Natural killer cell (primary cell): ENCODE measurements around the gene HOOK1. TPM values are rescaled to one million over a fixed set of nuclear protein-coding genes. Genes with fewer than 3 reads are reported as not detected.

Experiments
- ATAC-seq, 3 donors: fragments of 150-1000 bp in 2 of 3; fragments of 200-7000 bp in 1 of 3; cut with Tn5 transposase; 1 replicate in 1 of 3; 2 replicates in 2 of 3; pipeline ENCODE4 v1.10.0; 2021; ENCODE audit warnings: mild to moderate bottlenecking in 2 of 3, moderate library complexity in 2 of 3
- DNase-seq, 2 donors: peaks; one replicate each; pipeline versions ENCODE4 v3.0.0 to v3.0.0-alpha.2; 2013 to 2021; ENCODE audit warnings: mixed read lengths in 1 of 2
- H3K27ac ChIP-seq: one replicate; pipeline ENCODE4 v1.5.1; 2013; ENCODE audit warnings: mild to moderate bottlenecking, low read length
- H3K27me3 ChIP-seq: one replicate; pipeline ENCODE4 v1.6.1; 2013; ENCODE audit warnings: low read length; ENCODE audit not compliant: control insufficient read depth, insufficient read depth
- H3K36me3 ChIP-seq: one replicate; pipeline ENCODE4 v1.6.1; 2013; ENCODE audit warnings: low read length; ENCODE audit not compliant: control insufficient read depth, insufficient read depth
- H3K4me1 ChIP-seq: one replicate; pipeline ENCODE4 v1.6.1; 2013; ENCODE audit warnings: low read length; ENCODE audit not compliant: control insufficient read depth, insufficient read depth
- H3K4me3 ChIP-seq: one replicate; pipeline ENCODE4 v1.5.1; 2013; ENCODE audit warnings: low read length
- H3K9me3 ChIP-seq: one replicate; pipeline ENCODE4 v1.6.1; 2013; ENCODE audit warnings: low read length; ENCODE audit not compliant: control insufficient read depth, insufficient read depth
- H3K27ac Mint-ChIP-seq, 2 donors: one replicate each; pipeline ENCODE4 v1.8.0; 2022; ENCODE audit warnings: mild to moderate bottlenecking in 2 of 2, mixed read lengths in 2 of 2, moderate library complexity in 1 of 2
- H3K27me3 Mint-ChIP-seq, 2 donors: one replicate each; pipeline ENCODE4 v1.8.0; 2022; ENCODE audit warnings: low read depth in 2 of 2, mixed read lengths in 2 of 2
- H3K36me3 Mint-ChIP-seq: one replicate; pipeline ENCODE4 v1.8.0; 2022; ENCODE audit warnings: mixed read lengths
- H3K4me1 Mint-ChIP-seq, 2 donors: one replicate each; pipeline ENCODE4 v1.8.0; 2022; ENCODE audit warnings: mixed read lengths in 2 of 2
- H3K4me3 Mint-ChIP-seq: one replicate; pipeline ENCODE4 v1.8.0; 2022; ENCODE audit warnings: mild to moderate bottlenecking, moderate library complexity, mixed read lengths
- H3K9me3 Mint-ChIP-seq, 2 donors: one replicate each; pipeline ENCODE4 v1.8.0; 2022; ENCODE audit warnings: mixed read lengths in 2 of 2
- CTCF ChIP-seq: fragments of 200-600 bp; IDR thresholded peaks from one replicate; pipeline ENCODE4 v1.8.0; 2022; ENCODE audit warnings: antibody characterized with exemption
- WGBS: methylation state at CpG from one replicate; pipeline ENCODE4 v1.1.7; 2013; ENCODE audit warnings: missing lambda C conversion rate; ENCODE audit not compliant: insufficient coverage; 5-methylcytosine and 5-hydroxymethylcytosine counted together
- intact Hi-C: fragments of 100-400 bp; cut with micrococcal nuclease; formaldehyde crosslinking; loops from one replicate; pipeline ENCODE4 v1.14.2; 2022
- total RNA-seq, 4 donors: library from RNA; stranded (reverse); fragments of 120-200 nt in 1 of 4; gene quantifications; one replicate each; pipeline versions ENCODE4 v1.2.3 to v1.2.4, GENCODE V29; 2013 to 2022

HOOK1 gene
- total RNA-seq, 3 donors from 2014 or later (not counting 1 experiment from before 2014, with no cell fraction given) = 2.6 to 3.9 (median 2.7) TPM

DNA sequence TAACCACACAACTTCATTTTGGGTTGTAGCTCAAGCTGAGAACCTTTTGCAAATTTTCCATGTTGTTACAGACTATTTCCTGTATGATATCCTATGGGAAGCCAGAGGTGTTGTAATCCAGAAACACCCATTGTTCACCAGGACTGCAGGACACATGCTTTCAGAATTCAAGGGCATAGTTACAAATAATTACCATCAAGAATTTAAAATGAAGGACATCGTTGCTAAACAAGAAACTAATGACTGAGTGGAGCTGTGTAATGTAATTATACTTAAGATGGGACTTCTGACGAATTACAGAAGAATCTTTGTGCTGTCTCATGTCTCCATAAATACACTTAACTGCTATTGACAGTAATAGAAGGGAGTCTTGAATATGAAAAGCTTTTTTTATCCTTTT is 47.6 kb upstream of the HOOK1 start:
- H3K4me3 Mint-ChIP-seq = no peak overlapping the region
- no peak for ATAC-seq
- H3K36me3 ChIP-seq = peaks cover 2% of the 10 kb centered on the region
- H3K9me3 ChIP-seq = no peaks in the 10 kb centered on the region
- H3K9me3 Mint-ChIP-seq = no peaks in the 10 kb centered on the region
- no peak overlapping the region for H3K27ac Mint-ChIP-seq
- no peak overlapping the region for H3K27ac ChIP-seq
- H3K4me1 Mint-ChIP-seq = no peaks in the 10 kb centered on the region
- no peaks in the 10 kb centered on the region for H3K27me3 ChIP-seq
- H3K36me3 Mint-ChIP-seq = no peaks in the 10 kb centered on the region
- intact Hi-C loops = no loop called here
- WGBS = no CpG with 5 or more reads among the region's 2 CpGs
- H3K4me1 ChIP-seq = no peaks in the 10 kb centered on the region
- TF ChIP-seq CTCF = no peak
- DNase-seq = no peak
- no peak overlapping the region for H3K4me3 ChIP-seq
- no peaks in the 10 kb centered on the region for H3K27me3 Mint-ChIP-seq

- no peak for TF ChIP-seq CTCF
- DNase-seq (no peak), ATAC-seq (no peak)
- no peaks in the 10 kb centered on the region for H3K4me1 Mint-ChIP-seq
- H3K27me3 Mint-ChIP-seq = peaks cover 0 to 2% of the 10 kb centered on the region in 2 donors
- no peak overlapping the region for H3K4me3 ChIP-seq
- H3K27ac Mint-ChIP-seq = no peak overlapping the region
- no peak overlapping the region for H3K4me3 Mint-ChIP-seq
- no peaks in the 10 kb centered on the region for H3K4me1 ChIP-seq
- WGBS = 93% methylated on average over 10 of the region's 10 CpGs
- no peaks in the 10 kb centered on the region for H3K36me3 Mint-ChIP-seq
- no peaks in the 10 kb centered on the region for H3K27me3 ChIP-seq
- H3K36me3 ChIP-seq = no peaks in the 10 kb centered on the region
- no peaks in the 10 kb centered on the region for H3K9me3 Mint-ChIP-seq
- no peaks in the 10 kb centered on the region for H3K9me3 ChIP-seq
- intact Hi-C loops = no loop called here
- no peak overlapping the region for H3K27ac ChIP-seq
Measured at GRCh38 chr1:59768792-59769735, 45.7 kb upstream of the HOOK1 start.

- no peak for ATAC-seq
Measured at GRCh38 chr1:59769736-59770095, 45.0 kb upstream of the HOOK1 start.

More at GRCh38 chr1:59769736-59770095, 45.0 kb upstream of the HOOK1 start:
- no peaks in the 10 kb centered on the region for H3K9me3 Mint-ChIP-seq
- DNase-seq = no peak
- no peaks in the 10 kb centered on the region for H3K36me3 ChIP-seq
- peaks cover 0 to 2% of the 10 kb centered on the region in 2 donors for H3K27me3 Mint-ChIP-seq
- no peaks in the 10 kb centered on the region for H3K9me3 ChIP-seq
- intact Hi-C loops = no loop called here
- no peak overlapping the region for H3K27ac ChIP-seq
- H3K36me3 Mint-ChIP-seq = no peaks in the 10 kb centered on the region
- no peak for TF ChIP-seq CTCF
- H3K27me3 ChIP-seq = no peaks in the 10 kb centered on the region
- H3K4me3 ChIP-seq = no peak overlapping the region
- no peaks in the 10 kb centered on the region for H3K4me1 ChIP-seq
- no peak overlapping the region for H3K27ac Mint-ChIP-seq
- no peaks in the 10 kb centered on the region for H3K4me1 Mint-ChIP-seq
- no peak overlapping the region for H3K4me3 Mint-ChIP-seq
- 78% methylated on average over 4 of the region's 4 CpGs for WGBS
